ENCODE measurements around the gene TIMM50.

GRCh38 chr19:39507715-39508364 lies 27.2 kb downstream of the TIMM50 start:
- no peak for TF ChIP-seq CTCF (IDR thresholded peaks at IDR 0.05; ENCODE audit: low read depth, low read length)
- TF ChIP-seq EZH2phosphoT487 (IDR thresholded peaks at IDR 0.05; ENCODE audit: low read depth): no peak

Measured in OCI-LY3 (cell line).